Activated CD4-positive, CD25-positive, alpha-beta regulatory T cell treated with anti-CD3 and anti-CD28 coated beads, Interleukin-2, amount 50 U/mL, for 16 hours (primary cell): ENCODE data around the gene IGSF21.

ENCODE experiments used
- DNase-seq: peaks from one replicate; pipeline ENCODE4 v3.0.0-alpha.2; 2020; ENCODE audit warnings: low read depth, low spot score

The IGSF21 gene

DNA sequence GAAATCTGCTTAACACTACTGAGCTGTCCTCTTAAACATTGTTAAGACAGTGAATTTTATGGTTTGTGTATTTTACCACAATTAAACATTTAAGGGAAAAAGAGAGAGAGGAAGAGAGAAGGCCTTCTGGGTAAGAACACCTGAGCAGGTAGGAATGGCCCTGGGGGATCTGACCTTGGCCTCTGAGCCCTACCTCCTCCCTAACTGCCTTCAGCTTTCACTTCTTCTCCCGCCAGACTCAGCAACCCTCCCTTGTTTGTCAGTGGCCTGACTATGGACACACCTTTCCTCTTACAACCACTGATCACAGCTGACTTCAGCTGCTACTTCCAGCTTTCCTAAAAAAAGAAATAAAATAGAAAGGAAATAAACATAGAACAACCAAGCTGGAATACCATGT, 13.5 kb upstream of the IGSF21 start:
- no peak for DNase-seq

GRCh38 chr1:18097206-18097605, 10.4 kb upstream of the IGSF21 start:
- no peak for DNase-seq

- no peak for DNase-seq
Observed at GRCh38 chr1:18099026-18099425, 8.6 kb upstream of the IGSF21 start.

- DNase-seq, result no peak
Observed at GRCh38 chr1:18100060-18100459, 7.5 kb upstream of the IGSF21 start.

DNA sequence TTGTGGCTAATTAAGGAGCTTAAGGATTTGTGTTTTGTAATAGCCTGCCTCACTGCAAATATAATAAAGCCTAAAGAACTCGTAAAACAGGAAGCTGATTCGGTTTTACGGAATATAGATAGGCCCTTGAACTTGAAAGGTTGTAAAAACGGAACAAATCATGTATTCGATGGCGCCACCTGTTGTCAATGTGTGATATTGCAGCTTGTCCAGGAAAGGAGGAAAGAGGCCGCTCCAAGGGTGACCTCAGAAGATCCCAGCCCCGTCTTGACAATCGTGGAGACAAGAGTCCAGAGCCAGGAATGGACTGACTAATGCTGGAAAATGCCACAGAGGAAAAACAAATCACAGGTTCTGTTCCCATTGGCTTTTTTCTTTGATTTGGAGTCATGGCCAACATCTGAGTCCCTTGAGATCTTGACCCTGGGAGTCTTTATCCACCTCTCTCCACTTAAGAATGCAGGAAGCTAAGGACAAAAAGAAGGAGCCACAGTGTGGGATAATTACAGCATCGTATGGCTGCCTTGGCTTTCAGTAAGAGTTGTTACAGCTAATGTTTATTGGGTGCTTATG, 7.0 kb upstream of the IGSF21 start:
- no peak for DNase-seq

DNA sequence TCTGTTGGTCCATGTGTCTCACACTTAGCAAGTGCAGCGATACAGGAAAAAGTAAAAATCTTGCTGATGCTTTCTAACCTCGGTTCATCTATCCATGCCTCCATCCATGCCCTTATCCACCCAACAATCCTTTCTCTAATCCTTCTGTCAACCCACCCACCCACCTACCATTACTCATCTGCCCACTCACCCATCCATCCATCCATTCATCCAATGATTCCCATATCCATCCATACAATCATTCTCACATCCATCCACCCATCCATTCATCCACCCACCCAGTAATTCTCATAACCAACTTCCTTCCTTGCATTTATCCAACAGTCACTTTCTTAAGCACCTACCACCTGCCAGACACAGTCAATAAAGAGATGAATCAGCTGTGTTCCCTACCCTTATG, 6.1 kb upstream of the IGSF21 start:
- no peak for DNase-seq

- no peak for DNase-seq
Observed at GRCh38 chr1:18103788-18104421, 3.7 kb upstream of the IGSF21 start.

- no peak for DNase-seq
Observed at GRCh38 chr1:18104546-18105100, 3.0 kb upstream of the IGSF21 start.

DNA sequence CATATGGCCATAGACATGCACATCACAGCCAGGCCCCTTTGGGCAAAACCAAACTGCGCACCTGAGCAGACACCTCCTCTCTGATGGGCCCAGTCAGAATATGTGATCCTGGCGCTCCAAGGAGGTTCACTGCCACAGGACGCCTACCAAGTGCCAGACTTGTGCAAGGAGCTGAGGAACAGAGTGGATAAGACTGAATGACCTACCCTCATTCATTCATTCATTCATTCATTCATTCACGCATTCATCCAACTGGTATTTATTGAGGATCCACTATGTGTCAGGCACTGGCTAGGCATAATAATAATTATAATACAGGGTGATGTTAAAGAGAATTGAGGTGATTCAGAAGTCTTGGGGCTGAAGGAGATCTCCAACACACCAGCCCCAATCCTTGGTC, 2.4 kb upstream of the IGSF21 start:
- DNase-seq, result no peak

DNA sequence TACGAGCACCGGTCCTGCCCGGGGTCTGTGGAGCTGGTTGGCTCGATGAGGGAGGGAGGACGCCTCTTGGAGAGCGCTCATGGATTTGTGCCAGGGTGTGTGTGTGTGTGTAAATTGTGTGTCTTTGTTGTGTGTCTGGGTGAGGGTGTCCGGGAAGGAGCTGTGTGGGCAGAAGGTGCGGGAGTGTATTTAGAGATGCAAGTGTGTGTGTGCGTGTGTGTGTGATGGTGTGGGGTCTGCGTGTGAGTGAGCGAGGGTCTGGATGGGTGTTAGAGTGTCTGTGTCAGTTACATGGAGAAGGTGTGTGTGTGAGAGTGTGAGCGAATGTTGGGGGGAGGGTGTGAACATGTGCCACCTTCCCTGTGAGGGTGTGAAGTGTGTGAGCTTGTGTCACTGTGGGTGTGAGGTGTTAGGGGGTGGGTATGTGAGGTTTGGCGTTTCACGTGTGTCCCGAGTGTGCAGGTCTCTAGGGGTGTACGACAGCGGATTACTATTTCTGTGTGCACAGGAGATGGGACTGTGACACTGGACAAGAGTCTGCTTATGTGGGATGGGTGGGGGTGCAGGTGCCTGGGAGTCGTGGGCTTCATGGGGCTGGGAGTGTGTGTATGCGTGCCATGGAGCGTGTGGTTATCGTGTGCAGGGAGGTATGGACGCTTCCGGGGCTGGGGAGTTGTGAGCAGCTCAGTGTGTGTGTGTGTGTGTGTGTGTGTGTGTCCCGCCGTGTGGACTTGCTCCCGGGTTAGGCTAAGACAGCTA, 880 bp downstream of the IGSF21 start:
- DNase-seq, result no peak

DNA sequence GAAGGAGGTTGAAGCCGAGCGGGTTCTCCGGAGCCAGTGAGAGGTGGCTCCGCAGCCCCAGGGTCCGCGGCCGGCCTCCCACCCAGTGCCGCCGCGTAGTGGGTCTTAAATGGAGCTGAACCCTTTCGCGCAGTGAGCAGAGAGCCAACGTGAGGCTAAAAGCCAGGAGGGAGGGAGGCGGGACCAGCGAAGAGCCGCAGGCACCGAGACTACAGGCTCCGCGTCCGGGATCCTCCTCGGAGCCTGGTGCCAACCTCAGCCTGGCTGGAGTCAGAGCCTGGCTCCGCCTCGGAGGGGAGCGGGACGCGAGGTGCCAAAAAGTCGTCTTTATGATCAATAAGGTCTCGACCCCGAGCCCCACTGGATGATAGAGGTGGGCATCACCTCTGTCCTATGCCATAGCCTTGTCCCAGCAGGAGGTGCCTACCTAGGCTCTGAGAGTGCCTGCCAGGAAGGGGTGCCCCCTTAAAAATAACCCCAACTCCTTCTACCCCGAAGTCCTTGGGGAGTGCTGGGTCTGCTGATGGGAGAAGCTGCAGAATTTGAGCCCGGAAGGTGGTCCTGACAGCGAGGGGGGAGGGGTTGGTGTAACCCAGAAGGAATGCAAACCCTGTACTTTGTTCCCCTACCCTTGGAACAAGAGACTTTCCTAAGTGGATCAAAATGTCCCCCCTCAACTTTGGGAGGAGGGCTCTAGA, 1.6 kb downstream of the IGSF21 start:
- DNase-seq, result no peak

DNA sequence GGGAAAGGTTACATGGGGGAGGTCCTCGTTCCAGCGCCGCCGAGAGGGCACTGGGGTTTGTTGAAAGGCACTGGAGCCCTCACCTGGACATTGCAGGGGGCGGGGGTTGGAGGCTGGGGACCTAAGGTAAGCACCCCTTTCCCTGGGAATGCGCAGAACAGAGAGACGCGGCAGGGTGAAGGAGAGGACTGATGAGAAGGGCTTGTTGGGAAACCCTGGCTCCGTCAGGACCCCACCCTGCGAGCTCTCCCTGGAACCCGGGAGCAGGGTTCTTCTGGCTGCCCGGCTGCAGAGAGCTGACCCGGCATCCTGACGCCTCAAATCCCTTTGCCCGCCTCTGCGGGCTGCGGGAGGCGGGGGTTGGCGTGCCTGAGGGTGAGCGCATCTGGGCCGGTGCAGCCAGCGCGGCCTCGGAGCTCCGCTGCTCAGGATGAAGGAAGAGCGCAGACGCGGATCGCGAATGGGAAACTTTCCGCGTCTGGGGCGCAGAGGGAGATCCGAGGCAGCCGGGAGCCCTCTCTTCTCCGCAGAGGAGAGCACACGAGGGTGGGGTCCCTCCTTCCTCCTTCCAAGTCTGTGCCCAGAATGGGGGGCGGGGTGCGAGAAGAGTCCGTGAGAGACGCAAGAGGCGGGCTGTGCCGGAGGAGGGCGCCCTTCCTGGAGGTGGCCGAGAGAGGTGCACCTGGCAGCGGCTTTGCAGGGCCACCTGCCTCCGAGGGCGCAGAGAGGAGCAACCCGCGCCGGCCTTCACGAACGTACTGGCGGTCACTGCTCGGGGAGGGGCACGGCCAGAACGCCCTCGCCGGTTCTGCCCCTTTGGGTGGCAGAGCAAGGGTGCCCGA, 2.4 kb downstream of the IGSF21 start:
- no peak for DNase-seq

- no peak for DNase-seq
Observed at GRCh38 chr1:18110598-18110939, 3.0 kb downstream of the IGSF21 start.

DNA sequence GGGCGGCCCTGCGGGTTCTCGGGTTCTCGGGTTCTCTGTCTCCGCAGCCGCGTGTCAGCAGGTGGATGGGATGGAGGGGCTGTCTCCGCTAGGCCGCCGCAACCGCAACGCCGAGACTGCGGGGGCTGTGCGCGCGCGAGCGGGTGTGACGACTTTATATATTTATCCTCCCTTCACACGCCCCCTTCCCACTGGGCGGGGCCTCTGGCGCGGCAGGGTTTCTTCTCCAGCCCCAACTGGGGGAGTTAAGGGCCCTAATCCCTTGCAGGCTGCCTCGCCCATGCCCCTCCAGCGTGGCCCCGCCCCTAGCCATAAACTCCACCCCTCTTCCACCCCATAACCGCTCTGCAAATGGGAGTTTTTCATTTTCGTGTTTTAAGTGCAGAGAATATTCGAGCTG, 3.4 kb downstream of the IGSF21 start:
- DNase-seq, result no peak

GRCh38 chr1:18111605-18112297, 4.2 kb downstream of the IGSF21 start:
- DNase-seq, result no peak

DNA sequence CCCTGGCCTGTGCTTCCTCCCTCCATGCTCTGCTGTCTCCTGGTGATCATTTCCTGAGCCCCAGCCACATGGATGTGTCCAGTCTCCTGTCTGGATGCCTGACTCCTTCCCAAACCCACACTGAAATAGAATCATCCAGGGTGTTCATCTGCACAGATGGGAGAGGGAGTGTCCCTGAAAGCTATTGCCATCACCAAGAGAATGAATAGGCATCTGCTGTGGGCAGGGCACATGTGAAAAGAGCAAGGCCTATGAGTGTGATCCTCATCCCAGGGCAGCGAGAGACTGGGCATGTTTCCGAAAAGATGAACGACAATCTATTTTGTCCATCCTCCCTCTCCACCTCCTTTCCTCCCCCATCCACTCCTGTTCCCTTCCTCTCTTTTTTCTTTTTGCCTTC, 5.0 kb downstream of the IGSF21 start:
- DNase-seq, result no peak

DNA sequence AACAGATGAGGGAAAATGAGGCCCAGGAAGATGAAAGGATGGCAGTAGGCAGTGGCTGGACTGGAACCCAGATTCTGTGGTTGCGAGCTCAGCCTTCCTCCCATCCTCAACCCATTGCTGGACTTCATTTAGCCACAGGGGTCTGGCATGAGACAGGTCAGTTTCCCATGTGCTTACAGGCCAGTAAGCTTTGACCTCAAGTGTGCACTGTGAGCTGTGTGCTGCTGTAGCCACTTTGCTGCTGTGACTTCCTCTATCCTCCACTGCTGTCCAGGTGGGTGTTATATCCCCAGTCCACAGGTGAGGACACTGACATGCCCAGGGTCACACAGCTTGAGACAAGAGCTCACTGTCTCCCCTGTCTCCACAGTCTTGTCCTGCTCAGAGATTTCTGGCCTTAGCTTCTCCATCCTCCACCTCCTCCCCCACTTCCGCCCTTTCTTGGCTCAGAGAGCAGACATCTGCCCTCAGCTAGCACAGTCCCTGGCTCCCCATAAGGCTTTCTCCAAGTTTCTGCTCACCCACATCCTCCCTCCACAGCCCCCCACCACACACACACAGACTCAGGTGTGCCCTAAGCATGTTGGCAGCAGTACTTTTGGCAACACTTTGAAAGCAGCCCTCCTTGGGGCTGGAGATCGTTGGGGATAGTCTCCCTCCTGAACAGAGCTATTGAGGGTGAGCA, 7.3 kb downstream of the IGSF21 start:
- DNase-seq, result no peak

- DNase-seq, result no peak
Observed at GRCh38 chr1:18116777-18117176, 9.2 kb downstream of the IGSF21 start.

DNA sequence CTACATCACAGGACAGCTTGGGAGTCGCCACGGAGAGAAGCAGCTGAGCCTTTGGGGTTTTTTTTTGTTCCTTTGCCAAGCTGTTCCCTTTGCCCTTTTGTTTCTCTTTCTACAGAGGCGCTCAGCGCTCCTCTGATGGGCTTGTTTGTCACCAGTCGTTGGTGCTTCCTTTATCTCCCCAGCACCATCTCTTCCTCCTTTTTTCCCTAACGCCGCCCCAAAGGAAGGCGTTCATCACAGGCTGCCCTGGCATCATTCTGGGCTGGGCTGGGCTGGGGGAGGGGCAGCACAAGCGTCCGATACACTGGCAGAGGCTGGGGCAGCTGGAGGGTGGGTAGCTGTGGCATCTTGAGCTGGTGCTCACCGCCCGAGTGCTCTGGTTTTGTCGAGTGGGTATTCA, 10.5 kb downstream of the IGSF21 start:
- no peak for DNase-seq

DNA sequence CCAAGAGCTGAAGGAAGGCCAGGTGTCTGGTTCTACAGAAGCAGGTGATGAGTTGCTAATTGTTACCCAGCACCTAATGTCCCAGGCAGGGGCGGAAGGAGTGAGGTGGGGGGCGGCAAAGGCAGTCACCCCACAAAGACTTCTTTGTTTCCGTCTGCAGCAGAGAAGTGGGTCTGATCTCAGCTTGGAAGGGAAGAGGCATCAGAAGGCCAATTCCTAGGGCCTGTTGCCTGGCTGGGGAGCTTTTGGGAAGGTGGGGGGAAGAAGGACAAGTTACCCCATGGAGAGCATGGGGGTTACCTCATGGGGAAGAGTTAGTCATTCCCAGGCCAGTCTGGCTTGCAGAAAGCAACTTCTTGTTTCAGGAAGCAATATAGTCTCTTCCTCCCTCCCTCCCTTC, 10.9 kb downstream of the IGSF21 start:
- no peak for DNase-seq
